8988T (cell line): Measurements from ENCODE around the gene PIEZO1.
"Not testable (repeated sequence)": the region's sequence is repeated elsewhere in the genome, so short reads cannot be mapped to it uniquely, and the experiment has no call there.

Source experiments
- DNase-seq: peaks from one replicate; pipeline ENCODE4 v3.0.0; 2011

The PIEZO1 gene

GRCh38 chr16:88785106-88785924 is at the start of gene PIEZO1:
Gene PIEZO1, minus strand, starts transcription at chr16:88785220. Its CDS starts 256 bp downstream, at chr16:88784964.
- DNase-seq, result peak; percentile 91

- DNase-seq, result no peak
These were observed 49.6 kb upstream of the PIEZO1 start for GRCh38 chr16:88834670-88835069.

GRCh38 chr16:88833086-88833485 is 48.1 kb upstream of the PIEZO1 start:
- no peak for DNase-seq

GRCh38 chr16:88831838-88832237 is 46.8 kb upstream of the PIEZO1 start:
- DNase-seq, result peak; percentile 68

GRCh38 chr16:88830783-88831182 is 45.8 kb upstream of the PIEZO1 start:
- DNase-seq, result no peak

- no peak for DNase-seq
These were observed 45.2 kb upstream of the PIEZO1 start for GRCh38 chr16:88830258-88830657.

- DNase-seq, result no peak
These were observed 43.7 kb upstream of the PIEZO1 start for GRCh38 chr16:88828711-88829110.

GRCh38 chr16:88827727-88828126 is 42.7 kb upstream of the PIEZO1 start:
- no peak for DNase-seq

- DNase-seq, result no peak
These were observed 41.2 kb upstream of the PIEZO1 start for GRCh38 chr16:88826070-88826840.

- DNase-seq, result no peak
These were observed 40.1 kb upstream of the PIEZO1 start for GRCh38 chr16:88825146-88825545.

- DNase-seq, result no peak
These were observed 39.4 kb upstream of the PIEZO1 start for GRCh38 chr16:88824256-88825077.

- not testable (repeated sequence) for DNase-seq
These were observed 38.6 kb upstream of the PIEZO1 start for GRCh38 chr16:88823646-88824045.

- DNase-seq, result no peak
These were observed 37.4 kb upstream of the PIEZO1 start for GRCh38 chr16:88822281-88823040.

GRCh38 chr16:88821168-88821850 is 36.3 kb upstream of the PIEZO1 start:
- no peak for DNase-seq

- no peak for DNase-seq
These were observed 35.5 kb upstream of the PIEZO1 start for GRCh38 chr16:88820385-88821025.

- DNase-seq, result no peak
These were observed 34.1 kb upstream of the PIEZO1 start for GRCh38 chr16:88819126-88819525.

GRCh38 chr16:88818575-88818874 is 33.5 kb upstream of the PIEZO1 start:
- DNase-seq, result no peak

- no peak for DNase-seq
These were observed 33.0 kb upstream of the PIEZO1 start for GRCh38 chr16:88817785-88818574.

GRCh38 chr16:88816736-88817535 is 31.9 kb upstream of the PIEZO1 start:
- no peak for DNase-seq
